K562 (cell line): ENCODE measurements around the gene POLR3G. TPM values are rescaled to one million over a fixed set of nuclear protein-coding genes. Genes with fewer than 3 reads are reported as not detected.

Experiments used
- CHCHD3 ChIP-seq: fragments of 250-450 bp; sonication (Bioruptor Pico); IDR thresholded peaks from 2 replicates; pipeline ENCODE4 v2.1.2; 2022; ENCODE audit warnings: mild to moderate bottlenecking
- ETV1 ChIP-seq: fragments of 450-650 bp; conservative IDR thresholded peaks from 2 replicates; pipeline ENCODE4 v1.6.1; 2016; ENCODE audit warnings: missing genetic modification characterization, control low read depth, low read depth, missing compliant biosample characterization
- GTF2B ChIP-seq: IDR thresholded peaks from 2 replicates; pipeline ENCODE4 v1.6.1; 2011; ENCODE audit not compliant: insufficient read length; ENCODE audit errors: extremely low read depth
- HCFC1 ChIP-seq: IDR thresholded peaks from 2 replicates; pipeline ENCODE4 v1.6.1; 2012; ENCODE audit warnings: low read depth, low read length, improper control_type of control experiment
- HNRNPLL ChIP-seq: fragments of 200-400 bp; formaldehyde crosslinking; IDR thresholded peaks from 2 replicates; pipeline ENCODE4 v1.6.1; 2017; ENCODE audit warnings: low read length, low read depth, mild to moderate bottlenecking; ENCODE audit not compliant: poor library complexity, severe bottlenecking
- HNRNPUL1 ChIP-seq: fragments of 200-400 bp; formaldehyde crosslinking; IDR thresholded peaks from 2 replicates; pipeline ENCODE4 v1.6.1; 2017; ENCODE audit warnings: low read length
- IRF2 ChIP-seq: sonication (generic); formaldehyde crosslinking; IDR thresholded peaks from 2 replicates; pipeline ENCODE4 v1.8.1; 2022; ENCODE audit warnings: mild to moderate bottlenecking, missing genetic modification reagents
- MBD1 ChIP-seq: fragments of 250-450 bp; sonication (Bioruptor Pico); IDR thresholded peaks from 2 replicates; pipeline ENCODE4 v1.8.0; 2022; ENCODE audit warnings: inconsistent platforms
- MCM2 ChIP-seq: fragments of 450-650 bp; IDR thresholded peaks from 2 replicates; pipeline ENCODE4 v1.6.1; 2017; ENCODE audit warnings: low read depth, mild to moderate bottlenecking
- NCOA4 ChIP-seq: fragments of 450-650 bp; IDR thresholded peaks from 2 replicates; pipeline ENCODE4 v1.6.1; 2018; ENCODE audit warnings: mild to moderate bottlenecking; ENCODE audit not compliant: partially characterized antibody
- POLR3G ChIP-seq: IDR thresholded peaks from 2 replicates; pipeline ENCODE4 v1.6.1; 2011; ENCODE audit not compliant: insufficient read length, insufficient replicate concordance; ENCODE audit errors: extremely low read depth
- TARDBP ChIP-seq: fragments of 450-650 bp; IDR thresholded peaks from 2 replicates; pipeline ENCODE4 v1.6.1; 2016
- ZBTB8A ChIP-seq: fragments of 450-650 bp; IDR thresholded peaks from 2 replicates; pipeline ENCODE4 v1.6.1; 2018; ENCODE audit warnings: mild to moderate bottlenecking, moderate library complexity; ENCODE audit not compliant: partially characterized antibody
- ZNF253 ChIP-seq: fragments of 250-450 bp; sonication (Bioruptor Pico); conservative IDR thresholded peaks from 2 replicates; pipeline ENCODE4 v1.6.1; 2021; ENCODE audit warnings: mild to moderate bottlenecking
- ZNF3 ChIP-seq: fragments of 250-450 bp; sonication (Bioruptor Pico); IDR thresholded peaks from 2 replicates; pipeline ENCODE4 v1.5.0; 2021; ENCODE audit warnings: mild to moderate bottlenecking, moderate library complexity
- ZNF77 ChIP-seq: fragments of 250-450 bp; sonication (Bioruptor Pico); IDR thresholded peaks from 2 replicates; pipeline ENCODE4 v1.5.0; 2020
- ZSCAN29 ChIP-seq: fragments of 450-650 bp; IDR thresholded peaks from 2 replicates; pipeline ENCODE4 v1.6.1; 2017
- polyA plus RNA-seq, 8 experiments: library from polyadenylated mRNA; depleted of rRNA in 4 of 8; stranded (reverse) in 5 of 8; unstranded in 3 of 8; fragments of >200 nt; fragmentation: Nextera tagmentation in 2 of 8; fragmentation: Illumina TruSeq in 1 of 8; extraction: Ambion mirVana in 2 of 8; extraction: Trizol in 1 of 8; gene quantifications; 2 replicates each; pipeline versions ENCODE4 v1.2.1 to v1.2.3, GENCODE V29; 2011 to 2014; ENCODE audit warnings: inconsistent platforms in 1 of 8, missing spikeins in 1 of 8
- total RNA-seq, 7 experiments: library from RNA; depleted of rRNA in 6 of 7; stranded (reverse); fragments of >200 nt in 6 of 7; fragmentation: Illumina TruSeq in 2 of 7; extraction: Trizol in 2 of 7; gene quantifications; 2 replicates each; pipeline versions ENCODE4 v1.2.1 to v1.2.3, GENCODE V29; 2011 to 2021; ENCODE audit warnings: low replicate concordance in 1 of 7
- TF ChIP-seq, protein P1 (sequence below): fragments of 250-450 bp; sonication (Bioruptor Pico); IDR thresholded peaks from 2 replicates; pipeline ENCODE4 v1.4.0; 2020; ENCODE audit warnings: mild to moderate bottlenecking, moderate library complexity
- TF ChIP-seq, protein P2 (sequence below): fragments of 250-450 bp; sonication (Bioruptor Pico); IDR thresholded peaks from 2 replicates; pipeline ENCODE4 v1.8.0; 2021; ENCODE audit warnings: moderate library complexity, mild to moderate bottlenecking, inconsistent platforms

POLR3G gene
- total and polyA plus RNA-seq, 9 of the 15 experiments (the other 6 are each of a cell fraction or from before 2014, with no cell fraction given), result 39.0 to 111 (median 59.0) TPM

DNA sequence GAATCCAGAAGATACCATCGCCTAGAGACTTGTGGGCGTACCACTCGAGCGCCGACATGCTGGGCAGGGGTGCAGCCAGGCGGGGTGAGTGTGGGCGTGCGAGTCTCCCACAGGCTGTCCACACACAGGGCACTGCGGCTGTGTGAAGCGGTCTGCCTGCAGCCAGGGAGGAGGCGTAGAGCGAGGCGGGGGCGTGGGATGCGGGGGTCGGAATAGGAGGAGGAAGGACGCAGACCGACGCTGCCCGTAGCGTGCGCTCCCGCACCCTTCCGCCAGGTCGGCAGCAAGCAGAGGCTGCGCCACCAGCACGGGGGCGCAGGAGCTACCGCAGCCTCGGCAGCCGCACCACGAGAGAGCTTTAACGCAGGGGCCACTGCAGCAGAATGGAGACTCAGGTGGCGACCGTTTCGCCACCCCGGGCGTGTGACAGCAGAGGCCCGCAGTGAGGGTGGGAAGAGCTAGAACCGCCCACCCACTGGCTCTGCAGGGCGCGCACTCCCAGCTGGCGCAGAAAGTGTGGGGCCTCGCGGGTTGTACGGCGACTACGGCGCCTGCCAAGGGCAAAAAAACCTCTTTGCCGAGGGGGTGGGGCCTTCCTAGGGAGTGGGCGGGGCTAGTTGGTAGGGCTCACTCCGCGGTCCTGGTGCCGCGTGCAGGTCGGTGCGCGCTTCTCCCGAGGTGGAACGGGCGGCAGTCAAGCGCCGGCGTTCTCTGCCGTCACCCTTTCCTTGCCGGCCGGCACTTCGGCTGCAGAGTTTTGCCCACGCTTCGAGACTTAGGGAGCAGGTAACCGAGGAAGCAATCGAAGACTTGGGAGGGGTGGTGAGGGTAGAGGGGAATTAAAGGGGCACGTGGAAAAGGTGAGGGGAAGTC lies at the start of gene POLR3G, which contains the start of gene MBLAC2 (continued):
- TF ChIP-seq, protein P1, sequence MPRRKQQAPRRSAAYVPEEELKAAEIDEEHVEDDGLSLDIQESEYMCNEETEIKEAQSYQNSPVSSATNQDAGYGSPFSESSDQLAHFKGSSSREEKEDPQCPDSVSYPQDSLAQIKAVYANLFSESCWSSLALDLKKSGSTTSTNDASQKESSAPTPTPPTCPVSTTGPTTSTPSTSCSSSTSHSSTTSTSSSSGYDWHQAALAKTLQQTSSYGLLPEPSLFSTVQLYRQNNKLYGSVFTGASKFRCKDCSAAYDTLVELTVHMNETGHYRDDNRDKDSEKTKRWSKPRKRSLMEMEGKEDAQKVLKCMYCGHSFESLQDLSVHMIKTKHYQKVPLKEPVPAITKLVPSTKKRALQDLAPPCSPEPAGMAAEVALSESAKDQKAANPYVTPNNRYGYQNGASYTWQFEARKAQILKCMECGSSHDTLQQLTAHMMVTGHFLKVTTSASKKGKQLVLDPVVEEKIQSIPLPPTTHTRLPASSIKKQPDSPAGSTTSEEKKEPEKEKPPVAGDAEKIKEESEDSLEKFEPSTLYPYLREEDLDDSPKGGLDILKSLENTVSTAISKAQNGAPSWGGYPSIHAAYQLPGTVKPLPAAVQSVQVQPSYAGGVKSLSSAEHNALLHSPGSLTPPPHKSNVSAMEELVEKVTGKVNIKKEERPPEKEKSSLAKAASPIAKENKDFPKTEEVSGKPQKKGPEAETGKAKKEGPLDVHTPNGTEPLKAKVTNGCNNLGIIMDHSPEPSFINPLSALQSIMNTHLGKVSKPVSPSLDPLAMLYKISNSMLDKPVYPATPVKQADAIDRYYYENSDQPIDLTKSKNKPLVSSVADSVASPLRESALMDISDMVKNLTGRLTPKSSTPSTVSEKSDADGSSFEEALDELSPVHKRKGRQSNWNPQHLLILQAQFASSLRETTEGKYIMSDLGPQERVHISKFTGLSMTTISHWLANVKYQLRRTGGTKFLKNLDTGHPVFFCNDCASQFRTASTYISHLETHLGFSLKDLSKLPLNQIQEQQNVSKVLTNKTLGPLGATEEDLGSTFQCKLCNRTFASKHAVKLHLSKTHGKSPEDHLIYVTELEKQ (CRISPR knock-in tag), result no peak
- TF ChIP-seq HNRNPUL1, result no peak
- TF ChIP-seq ZBTB8A, result no peak
- TF ChIP-seq ZNF77 (CRISPR knock-in tag), result no peak
- TF ChIP-seq MBD1, result no peak
- TF ChIP-seq ZNF253, result no peak
- no peak for TF ChIP-seq ZNF3 (CRISPR knock-in tag)
- no peak for TF ChIP-seq POLR3G
- no peak for TF ChIP-seq TARDBP
- TF ChIP-seq ZSCAN29, result no peak
- no peak for TF ChIP-seq GTF2B
- TF ChIP-seq, protein P2, sequence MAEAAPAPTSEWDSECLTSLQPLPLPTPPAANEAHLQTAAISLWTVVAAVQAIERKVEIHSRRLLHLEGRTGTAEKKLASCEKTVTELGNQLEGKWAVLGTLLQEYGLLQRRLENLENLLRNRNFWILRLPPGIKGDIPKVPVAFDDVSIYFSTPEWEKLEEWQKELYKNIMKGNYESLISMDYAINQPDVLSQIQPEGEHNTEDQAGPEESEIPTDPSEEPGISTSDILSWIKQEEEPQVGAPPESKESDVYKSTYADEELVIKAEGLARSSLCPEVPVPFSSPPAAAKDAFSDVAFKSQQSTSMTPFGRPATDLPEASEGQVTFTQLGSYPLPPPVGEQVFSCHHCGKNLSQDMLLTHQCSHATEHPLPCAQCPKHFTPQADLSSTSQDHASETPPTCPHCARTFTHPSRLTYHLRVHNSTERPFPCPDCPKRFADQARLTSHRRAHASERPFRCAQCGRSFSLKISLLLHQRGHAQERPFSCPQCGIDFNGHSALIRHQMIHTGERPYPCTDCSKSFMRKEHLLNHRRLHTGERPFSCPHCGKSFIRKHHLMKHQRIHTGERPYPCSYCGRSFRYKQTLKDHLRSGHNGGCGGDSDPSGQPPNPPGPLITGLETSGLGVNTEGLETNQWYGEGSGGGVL (CRISPR knock-in tag), result no peak
- no peak for TF ChIP-seq NCOA4
- 0 out of 2 replicates have a peak, but pooled peaks have one; percentile 77 for TF ChIP-seq CHCHD3
- TF ChIP-seq IRF2, result no peak
- TF ChIP-seq ETV1 (tag), result no peak
- peak; percentile 44 for TF ChIP-seq HCFC1
- TF ChIP-seq HNRNPLL, result peak; percentile 95
- no peak for TF ChIP-seq MCM2
